GM18868 (cell line): Measurements from ENCODE around the gene RNASE13.
A peak's percentile ranks its signal among the peaks of the same experiment; 100 is the strongest.
"Not testable (repeated sequence)": the region's sequence is repeated elsewhere in the genome, so short reads cannot be mapped to it uniquely, and the experiment has no call there.

Source experiments
- ATAC-seq: cut with Tn5 transposase; IDR thresholded peaks from one replicate; pipeline ENCODE4 v1.9.1; 2021; ENCODE audit warnings: mild to moderate bottlenecking, moderate library complexity; ENCODE audit not compliant: unreplicated experiment

The RNASE13 gene

DNA sequence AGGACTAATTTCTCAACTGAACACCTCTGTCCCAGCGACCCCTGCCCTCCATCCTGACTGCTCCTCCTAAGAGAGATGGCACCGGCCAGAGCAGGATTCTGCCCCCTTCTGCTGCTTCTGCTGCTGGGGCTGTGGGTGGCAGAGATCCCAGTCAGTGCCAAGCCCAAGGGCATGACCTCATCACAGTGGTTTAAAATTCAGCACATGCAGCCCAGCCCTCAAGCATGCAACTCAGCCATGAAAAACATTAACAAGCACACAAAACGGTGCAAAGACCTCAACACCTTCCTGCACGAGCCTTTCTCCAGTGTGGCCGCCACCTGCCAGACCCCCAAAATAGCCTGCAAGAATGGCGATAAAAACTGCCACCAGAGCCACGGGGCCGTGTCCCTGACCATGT, 8.3 kb upstream of the RNASE13 start:
- ATAC-seq, result no peak

DNA sequence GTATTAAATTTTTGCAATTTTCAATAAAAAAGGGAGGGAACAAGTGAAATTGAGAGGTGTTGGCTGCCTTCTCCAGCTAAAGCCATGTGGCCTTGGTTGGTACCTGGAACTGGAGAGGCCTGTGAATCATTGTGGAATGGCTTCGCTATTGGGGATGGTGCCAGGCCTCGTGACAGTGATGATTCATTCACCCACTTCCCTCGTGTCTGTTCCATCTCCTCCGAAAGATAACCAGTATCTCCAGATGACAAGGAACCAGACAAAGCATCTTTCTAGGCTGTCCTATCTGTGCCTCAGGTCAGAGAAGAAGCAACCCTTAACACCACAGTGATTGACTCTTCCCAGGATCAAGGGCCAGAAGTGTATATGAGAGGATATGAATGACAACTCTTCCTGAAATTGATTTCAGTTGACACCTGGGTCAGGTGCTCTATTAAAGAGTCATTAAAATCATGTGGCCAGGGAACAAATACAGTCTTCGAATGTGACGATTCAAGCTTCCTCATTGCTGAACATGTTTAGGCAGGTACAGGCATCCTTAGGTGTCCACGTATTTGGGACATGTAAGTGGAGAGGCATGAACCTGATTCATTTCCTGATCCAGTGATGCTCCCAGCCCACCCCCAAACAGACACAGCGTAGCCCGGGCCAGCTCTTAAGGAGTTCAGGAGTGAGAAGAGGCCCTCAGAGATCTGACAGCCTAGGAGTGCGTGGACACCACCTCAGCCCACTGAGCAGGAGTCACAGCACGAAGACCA, 7.2 kb upstream of the RNASE13 start, which contains the start of gene RNASE7:
TSS of gene RNASE7 (plus strand) at position 687 of the 758 bp plus-strand sequence. CDS start 631 bp downstream, outside the sequence.
- ATAC-seq, result no peak

DNA sequence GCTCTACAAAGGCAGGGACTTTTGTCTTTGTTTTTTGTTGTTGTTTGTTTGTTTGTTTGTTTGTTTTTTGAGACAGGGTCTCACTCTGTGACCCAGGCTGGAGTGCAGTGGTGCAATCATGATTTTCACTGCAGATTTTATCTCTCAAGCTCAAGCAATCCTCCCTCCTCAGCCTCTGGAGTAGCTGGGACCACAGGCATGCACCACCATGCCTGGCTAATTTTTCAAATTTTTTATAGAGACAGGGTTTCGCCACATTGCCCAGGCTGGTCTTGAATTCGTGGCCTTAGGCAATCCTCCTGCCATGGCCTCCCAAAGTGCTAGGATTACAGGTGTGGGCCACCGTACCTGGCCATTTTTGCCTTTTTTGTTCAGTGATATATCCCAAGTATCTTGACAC, 6.3 kb upstream of the RNASE13 start:
- ATAC-seq, result not testable (repeated sequence)

DNA sequence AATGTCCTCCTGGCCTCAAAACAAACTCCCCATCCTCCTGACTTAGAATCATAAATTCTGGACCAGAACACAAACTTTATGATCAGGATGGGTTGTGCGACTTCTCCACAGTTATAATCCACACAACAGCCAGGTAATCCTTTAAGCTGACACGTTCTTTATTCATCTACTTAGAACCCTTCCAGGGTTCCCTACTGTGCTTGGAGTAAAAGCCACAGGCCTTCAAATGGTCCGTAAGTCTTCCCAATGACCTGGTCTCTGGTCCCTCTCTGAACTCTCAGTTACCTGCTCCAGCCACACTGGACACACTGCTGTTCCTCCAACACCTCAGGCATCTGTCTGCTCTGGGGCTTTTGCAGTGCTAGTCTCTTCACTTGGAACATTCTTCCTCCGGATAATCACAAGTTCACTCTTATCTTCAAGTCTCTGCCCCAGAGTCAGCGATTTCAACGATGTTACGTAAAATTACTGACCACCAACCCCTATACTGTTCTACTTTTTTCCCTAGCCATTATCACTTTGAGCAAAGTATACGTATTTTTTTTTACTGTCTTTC, 5.8 kb upstream of the RNASE13 start:
- ATAC-seq, result no peak

DNA sequence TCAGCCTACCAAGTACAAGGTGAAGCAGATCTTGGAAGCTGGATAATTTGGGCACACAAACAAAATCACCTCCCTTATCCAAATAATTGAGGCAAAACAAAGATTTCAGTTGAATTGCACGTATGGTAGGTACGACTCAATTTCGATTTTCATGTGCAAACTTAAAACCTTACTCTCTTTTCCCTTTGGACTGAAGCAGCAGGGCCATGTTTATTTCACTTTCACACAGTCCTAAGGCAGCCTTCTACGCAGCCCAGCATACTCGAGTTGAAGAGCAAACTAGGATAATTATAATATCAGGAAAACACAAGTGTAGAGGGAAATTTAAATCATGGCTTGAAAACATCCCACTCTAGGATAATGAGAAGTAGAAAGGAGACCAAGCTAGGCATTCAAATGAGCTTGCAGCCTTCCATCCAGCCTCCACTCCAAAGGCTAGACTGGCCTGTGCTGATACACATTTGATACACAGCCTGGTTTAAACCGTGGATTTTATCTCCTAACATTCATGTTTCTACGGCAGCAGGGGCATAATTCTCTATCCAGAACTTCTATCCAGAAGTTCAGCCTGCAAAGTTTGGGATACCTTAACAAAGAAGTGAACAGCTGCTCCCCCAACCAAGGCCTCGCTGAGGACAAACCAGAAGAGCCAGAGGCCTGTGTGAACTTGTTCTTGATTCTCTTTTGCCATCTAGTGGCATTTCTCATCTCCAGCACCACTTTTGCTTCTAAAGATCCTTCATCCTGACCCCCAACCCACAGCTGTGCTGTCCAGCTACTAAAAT, 5.2 kb upstream of the RNASE13 start:
- ATAC-seq, result peak; percentile 54

DNA sequence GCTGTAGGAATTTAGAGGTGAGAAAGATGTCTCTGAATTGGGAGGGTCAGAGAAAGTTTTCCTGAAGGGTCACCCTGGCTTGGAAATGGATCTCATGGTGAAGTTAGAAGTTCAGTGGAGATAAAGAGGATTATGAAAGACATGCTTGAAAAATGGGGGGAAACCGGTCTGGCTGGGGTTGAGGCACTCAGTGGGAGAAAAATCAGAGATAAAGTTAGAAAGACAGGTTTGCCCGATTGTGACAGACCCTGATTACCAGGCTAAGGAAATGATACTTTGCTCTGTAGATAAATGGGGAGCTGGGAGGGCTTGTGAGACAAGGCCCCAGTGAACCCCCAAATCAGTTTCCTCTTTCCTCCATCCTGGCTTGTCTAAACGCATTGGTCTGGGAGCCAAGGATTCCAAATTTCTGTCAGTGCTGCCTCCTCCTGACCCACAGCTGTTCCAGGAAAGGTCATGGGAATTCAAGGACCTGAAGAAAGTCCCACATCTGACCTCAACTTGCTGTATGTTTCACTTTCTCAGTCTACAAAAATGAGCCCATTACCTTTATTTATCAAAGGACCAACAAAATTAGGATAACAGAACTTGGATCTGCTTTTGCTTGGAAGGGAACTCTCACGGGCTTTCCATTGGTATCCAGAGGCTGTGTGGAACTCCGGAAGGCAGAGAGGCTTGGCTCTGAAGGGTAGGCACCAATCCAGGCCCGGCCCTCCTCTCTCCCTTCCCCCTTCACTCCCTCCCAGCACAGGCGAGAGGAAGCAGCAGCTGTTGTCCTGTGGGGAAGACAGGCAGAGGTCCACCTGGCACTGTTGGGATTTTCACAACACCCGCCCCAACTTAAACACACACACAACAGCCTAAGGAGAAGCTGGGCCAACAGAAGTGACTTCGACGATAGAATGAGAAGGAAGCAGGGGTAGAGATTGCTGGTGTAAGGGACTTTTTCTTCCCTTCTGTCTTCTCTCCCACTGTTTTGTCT, 4.1 kb upstream of the RNASE13 start:
- no peak for ATAC-seq

DNA sequence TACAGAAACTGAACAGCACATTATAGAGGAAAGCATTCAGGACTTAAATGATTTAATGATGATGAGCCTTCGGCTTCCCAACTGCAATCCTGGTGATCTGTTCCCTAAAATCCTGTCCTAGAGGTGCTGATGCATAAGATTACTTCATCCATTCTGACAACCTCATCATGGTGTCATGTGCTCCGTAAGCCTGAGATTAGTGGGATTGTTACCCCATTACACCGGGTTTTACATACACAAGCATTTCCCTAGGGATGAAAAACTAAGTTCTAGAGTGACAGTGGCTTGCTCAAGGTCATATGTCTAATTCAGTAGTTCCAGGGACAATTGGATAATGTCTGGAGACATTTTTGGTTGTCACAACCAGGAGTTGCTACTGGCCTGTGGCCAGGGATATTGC, 2.5 kb upstream of the RNASE13 start:
- ATAC-seq, result no peak

DNA sequence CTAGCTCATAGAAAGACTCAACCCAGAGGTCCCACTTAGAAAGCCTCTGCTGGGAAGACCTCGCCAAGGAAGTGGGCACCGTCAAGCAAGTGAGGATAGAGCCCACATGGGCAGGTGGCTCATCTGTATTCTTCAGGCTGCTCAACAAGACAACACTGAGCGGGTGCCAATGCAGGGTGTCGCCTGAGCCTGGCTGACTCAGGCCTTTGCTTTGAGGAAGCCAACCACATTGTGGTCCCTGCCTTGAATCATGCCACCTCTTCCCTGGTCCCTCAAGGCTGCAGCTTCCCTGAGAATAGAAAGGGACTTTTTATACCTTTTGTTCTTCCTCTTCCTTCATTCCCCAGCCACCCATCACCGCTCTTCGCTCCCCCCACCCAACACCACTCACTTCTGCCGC, 2.1 kb upstream of the RNASE13 start:
- ATAC-seq, result no peak

DNA sequence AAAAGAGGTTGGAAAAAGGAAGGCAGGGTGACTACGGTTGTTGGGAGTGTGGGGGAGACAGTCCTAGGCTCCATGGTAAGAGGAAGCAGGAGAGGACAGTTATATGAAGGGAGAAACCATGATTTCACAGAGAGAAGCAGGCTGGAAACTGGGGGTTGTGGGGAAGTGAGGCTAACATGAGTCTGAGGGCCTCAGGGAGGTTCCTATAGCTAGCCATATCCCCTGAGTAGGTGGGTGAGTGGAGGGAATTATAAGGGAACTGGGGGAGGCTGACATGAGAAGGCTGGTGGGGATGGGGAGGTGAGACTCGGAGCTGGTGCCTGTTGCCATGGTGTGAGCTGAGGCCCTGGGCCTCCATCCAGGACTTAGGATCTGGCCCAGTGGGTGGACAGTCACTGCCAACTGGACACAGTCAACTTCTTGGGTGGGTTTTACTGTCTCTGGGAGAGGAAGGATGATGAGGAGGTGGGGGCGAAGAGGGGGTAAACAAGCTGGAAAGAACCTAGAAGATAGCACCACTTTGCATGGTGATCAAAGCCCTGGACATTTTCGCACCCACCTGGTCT, 1.4 kb downstream of the RNASE13 start:
- no peak for ATAC-seq

DNA sequence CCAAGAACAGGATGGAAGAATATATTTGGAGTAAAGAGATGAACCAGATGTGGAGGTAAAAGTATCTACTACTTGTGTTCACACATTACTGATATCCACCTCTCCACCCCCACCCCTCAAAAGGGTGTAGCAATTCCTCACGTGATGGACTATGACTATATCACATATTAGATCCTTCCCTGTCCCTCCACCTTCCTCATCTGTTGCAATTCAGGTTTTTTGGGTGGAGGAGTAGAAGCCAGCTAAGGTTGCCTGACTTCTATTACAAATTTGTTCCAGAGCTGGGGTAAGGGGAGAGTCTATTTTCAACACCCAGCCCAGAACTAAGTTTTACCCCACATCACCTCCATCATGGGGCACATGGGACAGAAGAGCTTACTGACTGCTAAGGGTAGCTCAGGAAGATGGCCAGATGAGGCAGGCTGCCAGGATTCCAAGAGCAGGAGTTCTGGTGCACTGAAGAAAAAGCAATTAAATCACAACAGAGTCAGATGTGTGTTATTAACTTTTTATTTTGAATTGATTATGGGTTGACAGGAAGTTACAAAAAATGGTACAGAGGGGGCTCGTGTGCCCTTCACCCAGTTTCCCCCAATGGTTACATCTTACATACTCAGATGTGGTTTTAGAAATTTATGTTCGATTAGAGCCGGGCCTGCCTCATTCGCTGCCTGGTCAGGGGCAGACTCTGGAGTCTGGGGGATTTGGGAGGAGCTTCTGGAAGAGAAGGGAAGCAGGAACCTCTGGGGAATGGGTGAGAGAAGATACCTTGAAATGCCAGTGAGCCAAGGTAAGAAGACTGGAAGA, 2.1 kb downstream of the RNASE13 start:
- no peak for ATAC-seq

DNA sequence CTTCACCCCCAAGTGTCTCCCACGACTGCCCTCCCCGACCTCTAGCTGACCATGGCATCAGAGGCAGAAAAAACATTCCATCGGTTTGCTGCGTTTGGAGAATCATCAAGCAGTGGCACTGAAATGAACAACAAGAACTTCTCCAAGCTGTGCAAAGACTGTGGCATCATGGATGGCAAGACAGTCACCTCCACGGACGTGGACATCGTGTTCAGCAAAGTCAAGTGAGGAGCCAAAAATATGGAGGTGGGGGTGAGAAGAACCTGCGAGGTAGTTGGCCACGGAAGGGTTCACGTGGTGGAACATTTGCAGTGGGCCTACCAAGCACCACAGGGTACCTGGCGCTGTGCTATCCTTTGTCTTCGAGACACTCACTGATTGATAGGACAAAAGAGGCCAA, 4.1 kb downstream of the RNASE13 start:
- no peak for ATAC-seq

DNA sequence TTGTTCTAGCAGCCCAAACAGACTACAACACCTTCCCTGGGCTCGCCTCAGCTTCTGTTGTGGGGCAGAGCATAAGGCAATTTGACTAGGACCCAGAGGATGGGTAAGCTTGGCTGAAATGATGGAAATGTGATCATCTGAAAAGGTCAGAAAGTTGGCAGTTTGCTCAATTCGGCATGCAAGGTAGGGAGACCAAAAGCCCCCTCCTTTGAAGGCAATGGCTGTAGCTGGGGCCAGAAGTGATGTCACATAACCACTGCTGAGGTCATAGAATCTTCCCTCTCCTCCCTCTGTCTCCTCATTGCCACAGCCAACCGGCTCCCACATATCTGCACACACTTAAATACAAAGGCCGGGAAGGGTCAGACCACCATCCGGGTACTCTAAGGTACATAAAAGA, 4.7 kb downstream of the RNASE13 start, which contains the start of gene TPPP2:
TSS of gene TPPP2 (plus strand) at position 301 of the 400 bp plus-strand sequence. CDS start 365 bp downstream, outside the sequence.
- no peak for ATAC-seq

DNA sequence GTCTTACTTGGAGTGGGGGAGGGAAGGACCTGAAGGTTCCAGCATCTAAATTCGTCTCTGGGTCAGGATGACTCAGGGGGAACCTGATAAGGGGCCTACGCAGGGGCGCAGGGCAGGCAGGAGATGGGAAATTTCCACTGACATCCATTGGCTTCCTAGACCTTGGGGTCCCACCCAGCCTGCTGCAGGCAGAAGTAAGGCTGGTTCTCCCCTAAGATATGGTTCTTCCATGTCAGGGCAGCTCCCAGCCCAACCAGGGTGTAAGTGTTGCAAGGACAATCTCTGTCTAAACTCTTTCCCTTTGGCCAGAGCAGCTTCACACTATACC, 7.7 kb downstream of the RNASE13 start:
- ATAC-seq, result no peak

DNA sequence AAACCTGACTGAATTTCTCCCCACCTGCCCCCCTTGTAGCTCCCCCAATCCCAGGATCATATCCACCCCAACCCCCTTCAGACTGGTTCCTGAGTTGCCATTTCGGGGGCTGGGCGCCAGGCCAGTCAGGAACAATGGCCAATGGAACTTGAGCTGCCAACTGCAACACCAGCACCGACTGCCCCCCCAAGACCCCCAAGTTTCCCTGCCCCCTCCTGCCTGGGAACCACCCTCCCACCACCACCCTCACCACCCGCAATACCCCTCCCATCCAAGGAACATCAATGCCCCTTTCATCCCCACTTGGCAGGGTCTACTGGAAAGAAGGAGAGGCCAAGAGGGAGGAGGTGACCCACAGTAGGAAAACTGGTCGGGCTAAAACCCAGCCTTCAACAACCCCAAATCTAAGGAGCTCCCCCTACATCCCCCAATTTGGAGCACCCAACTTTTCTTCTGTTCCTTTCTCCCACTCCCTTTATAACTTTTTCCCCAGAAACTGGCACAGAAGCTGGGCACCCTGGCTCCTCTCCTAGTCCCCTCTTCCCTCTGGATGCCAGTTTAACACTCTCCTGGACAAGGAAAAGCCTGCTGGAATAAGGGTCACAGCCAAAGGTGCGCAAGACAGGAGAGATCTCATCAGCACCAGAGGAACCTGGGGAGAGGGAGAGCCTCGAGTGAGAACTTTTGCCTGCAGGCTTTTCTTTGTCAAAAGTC, 8.2 kb downstream of the RNASE13 start:
- ATAC-seq, result no peak

DNA sequence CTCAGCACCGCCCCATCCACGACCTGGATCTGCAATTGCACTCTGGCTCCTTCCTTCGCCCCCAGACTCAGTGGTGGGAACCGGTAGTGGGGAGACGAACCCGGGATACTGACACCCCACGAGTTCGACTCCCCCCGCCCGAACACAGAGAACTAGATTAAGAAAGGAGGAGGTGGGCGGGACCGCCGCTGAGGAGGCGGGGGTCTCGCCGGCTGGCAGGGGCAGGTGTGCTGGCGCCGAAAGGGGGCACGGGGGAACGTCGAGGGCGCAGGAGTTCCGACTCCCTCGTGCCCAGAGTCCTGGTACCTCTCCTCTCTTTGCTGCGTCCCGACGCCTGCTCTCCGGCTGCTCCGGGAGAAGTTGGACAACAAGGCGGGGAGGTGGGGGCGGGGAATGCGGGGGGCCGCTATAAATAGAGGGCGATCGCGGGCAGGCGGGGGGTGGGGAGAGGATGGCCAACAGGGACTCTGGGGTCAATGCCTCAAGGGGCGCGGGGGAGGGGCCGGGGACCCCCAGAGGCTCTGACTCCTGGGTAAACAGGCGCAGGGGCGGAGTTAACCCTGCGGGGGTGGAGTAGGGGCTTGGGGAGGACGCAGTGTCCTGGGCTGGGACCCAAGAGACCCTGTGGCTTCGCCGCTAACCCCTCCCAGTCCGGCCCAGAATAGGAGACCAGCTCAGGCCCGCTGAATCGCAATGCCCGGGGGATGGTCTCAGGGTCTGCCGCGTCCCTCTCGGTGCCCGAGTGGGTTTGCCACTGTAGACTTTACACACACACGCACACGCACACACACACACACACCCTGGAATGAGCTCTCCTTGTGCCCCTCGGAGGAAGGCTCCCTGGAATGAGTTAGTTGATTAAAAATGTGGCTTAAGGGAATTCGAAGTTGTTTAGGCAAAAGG, 9.0 kb downstream of the RNASE13 start:
- no peak for ATAC-seq

DNA sequence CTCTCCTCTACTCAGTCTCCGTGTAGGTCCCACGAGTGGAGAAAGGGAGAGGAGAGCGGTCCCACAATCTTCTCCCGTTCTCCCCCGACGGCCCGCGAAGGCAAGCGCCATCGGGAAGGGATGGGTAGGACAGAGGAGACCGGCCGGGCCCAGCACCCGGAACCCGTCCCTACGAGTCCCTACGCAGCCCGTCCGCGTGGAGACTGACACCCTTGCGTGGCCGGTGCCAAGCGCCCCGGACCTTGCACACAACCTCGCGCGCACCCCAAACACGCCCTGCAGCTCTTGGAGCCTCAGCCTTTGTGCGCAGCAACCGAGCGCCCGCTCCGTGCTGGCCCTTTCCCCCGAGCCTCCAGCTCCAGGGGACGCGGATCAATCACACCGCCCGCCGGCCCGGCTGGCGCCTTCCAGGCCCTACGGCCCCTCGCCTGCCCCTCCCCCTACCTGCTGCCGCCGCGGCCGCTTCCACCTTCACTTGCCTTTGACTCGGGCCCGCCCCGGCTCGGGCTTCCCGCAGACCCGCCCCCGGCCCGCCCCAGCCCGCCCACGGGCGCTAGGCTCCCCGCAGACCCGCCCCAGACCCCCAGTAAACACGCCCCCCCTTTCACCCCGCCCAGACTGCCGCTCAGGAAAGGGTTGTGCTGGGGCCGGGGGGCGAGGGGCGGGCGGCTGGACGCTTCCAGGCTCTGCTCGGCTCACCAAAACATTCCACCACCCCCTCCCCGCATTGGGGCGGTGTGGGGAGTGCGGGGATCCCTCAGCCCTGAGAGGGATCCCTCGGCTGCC, 9.8 kb downstream of the RNASE13 start, which contains the start of gene NDRG2:
TSS of gene NDRG2 (minus strand) at position 477 of the 786 bp plus-strand sequence. CDS start 1,746 bp downstream, outside the sequence.
- peak; percentile 80 for ATAC-seq
